ENCODE data around the gene SLC17A4. TPM values are rescaled to one million over a fixed set of nuclear protein-coding genes. Genes with fewer than 3 reads are reported as not detected.

SLC17A4 gene
- total RNA-seq, 2 experiments from 2014 or later, result not detected

DNA sequence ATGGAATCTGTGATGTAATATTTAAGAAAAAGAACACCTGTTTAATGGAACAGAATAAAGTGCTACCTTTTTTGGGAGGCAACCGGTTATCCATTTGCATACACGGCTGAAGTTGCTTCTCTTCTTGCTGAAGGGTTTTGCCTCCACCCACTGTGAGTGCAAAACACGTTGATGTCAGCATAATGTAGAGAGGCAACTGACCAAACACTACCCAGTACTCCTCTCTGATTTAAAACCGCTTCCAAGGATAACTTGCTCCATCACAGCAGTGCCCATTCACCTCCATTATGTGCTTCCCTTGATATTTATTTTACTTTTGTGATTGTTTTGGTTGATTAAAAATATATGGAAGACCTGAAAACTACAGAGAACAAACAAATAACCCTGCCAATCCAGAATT is 75.9 kb downstream of the SLC17A4 start:
- no peaks in the 10 kb centered on the region for H3K36me3 Mint-ChIP-seq
- no peak overlapping the region for H3K4me3 Mint-ChIP-seq
- H3K9me3 Mint-ChIP-seq, result peaks cover 7% of the 10 kb centered on the region
- H3K4me1 Mint-ChIP-seq, result no peaks in the 10 kb centered on the region
- no peak for DNase-seq
- H3K27ac Mint-ChIP-seq, result no peak overlapping the region
- peaks cover 27% of the 10 kb centered on the region for H3K27me3 Mint-ChIP-seq

Other genes starting within 250 kb of the SLC17A4 start
- gene SCGN, start 102.5 kb upstream of the SLC17A4 start, total RNA-seq, result not detected
- not detected for gene SLC17A1, start 77.3 kb downstream of the SLC17A4 start, total RNA-seq
- gene SLC17A3, start 119.5 kb downstream of the SLC17A4 start, total RNA-seq, result not detected
- gene SLC17A2, start 175.9 kb downstream of the SLC17A4 start, total RNA-seq, result not detected
- 1 to 10 TPM; 8.1 to 8.2 TPM for gene TRIM38, start 208.1 kb downstream of the SLC17A4 start, total RNA-seq

Measured in activated naive CD8-positive, alpha-beta T cell treated with anti-CD3 and anti-CD28 coated beads for 36 hours (primary cell).